EH (cell line): ENCODE data around the gene TBC1D16.

Experiments used
- DNase-seq: peaks from one replicate; pipeline ENCODE4 v3.0.0-alpha.2; 2015; ENCODE audit warnings: low read depth

Gene TBC1D16

GRCh38 chr17:80035687-80035936 lies at the start of gene TBC1D16:
TSS of gene TBC1D16 (minus strand) at chr17:80035872. CDS start at chr17:80013547, 22,325 bp downstream.
- DNase-seq: no peak

- no peak for DNase-seq
Observed at GRCh38 chr17:80084773-80085172, 49.1 kb upstream of the TBC1D16 start.

- DNase-seq: no peak
Observed at GRCh38 chr17:80083136-80083661, 47.5 kb upstream of the TBC1D16 start.

- DNase-seq: peak; percentile 74
Observed at GRCh38 chr17:80082403-80083135, 46.9 kb upstream of the TBC1D16 start.

- no peak for DNase-seq
Observed at GRCh38 chr17:80081596-80081995, 45.9 kb upstream of the TBC1D16 start.

- DNase-seq: peak; percentile 41
Observed at GRCh38 chr17:80080081-80080480, 44.4 kb upstream of the TBC1D16 start.

GRCh38 chr17:80072410-80072809 lies 36.7 kb upstream of the TBC1D16 start:
- no peak for DNase-seq

- DNase-seq: peak; percentile 60
Observed at GRCh38 chr17:80071116-80071841, 35.6 kb upstream of the TBC1D16 start.

- DNase-seq: no peak
Observed at GRCh38 chr17:80070375-80071115, 34.9 kb upstream of the TBC1D16 start.

GRCh38 chr17:80068301-80069222 lies 32.9 kb upstream of the TBC1D16 start:
- peak; percentile 82 for DNase-seq

GRCh38 chr17:80067393-80067986 lies 31.8 kb upstream of the TBC1D16 start:
- no peak for DNase-seq

GRCh38 chr17:80065478-80066170 lies 30.0 kb upstream of the TBC1D16 start:
- no peak for DNase-seq

GRCh38 chr17:80064696-80065095 lies 29.0 kb upstream of the TBC1D16 start:
- no peak for DNase-seq

- peak; percentile 46 for DNase-seq
Observed at GRCh38 chr17:80063830-80064585, 28.3 kb upstream of the TBC1D16 start.

GRCh38 chr17:80061421-80061820 lies 25.7 kb upstream of the TBC1D16 start:
- no peak for DNase-seq

- DNase-seq: peak; percentile 2
Observed at GRCh38 chr17:80060644-80061043, 25.0 kb upstream of the TBC1D16 start.

GRCh38 chr17:80058311-80058955 lies 22.8 kb upstream of the TBC1D16 start:
- no peak for DNase-seq

GRCh38 chr17:80055597-80055996 lies 19.9 kb upstream of the TBC1D16 start:
- no peak for DNase-seq

- no peak for DNase-seq
Observed at GRCh38 chr17:80053102-80053501, 17.4 kb upstream of the TBC1D16 start.
